Measurements from ENCODE around the gene AQR. TPM values are rescaled to one million over a fixed set of nuclear protein-coding genes. Genes with fewer than 3 reads are reported as not detected.

AQR gene
- 10 to 100 TPM; 14.2 to 25.6 (median 22.3) TPM for polyA plus RNA-seq (ENCODE audit: insufficient read length in 10 of 10)
- long read RNA-seq, donor 1, full-length matches to known transcripts, result 1 of 1 reads
- long read RNA-seq, donor 1, partial matches to known transcripts, result 0 of 1 reads
- long read RNA-seq, donor 1, other reads (novel, unspliced or antisense), result 0 of 1 reads
- long read RNA-seq, donor 2, partial matches to known transcripts, result 0 of 5 reads
- long read RNA-seq, donor 2, other reads (novel, unspliced or antisense), result 0 of 5 reads
- long read RNA-seq, donor 3, result 0 reads
- long read RNA-seq, donor 4, result 0 reads
- long read RNA-seq, donor 5, partial matches to known transcripts, result 0 of 5 reads
- long read RNA-seq, donor 5, other reads (novel, unspliced or antisense), result 0 of 5 reads
- long read RNA-seq, donor 6, partial matches to known transcripts, result 0 of 2 reads
- long read RNA-seq, donor 6, other reads (novel, unspliced or antisense), result 0 of 2 reads
- long read RNA-seq, donor 7, full-length matches to known transcripts, result 1 of 1 reads
- long read RNA-seq, donor 7, partial matches to known transcripts, result 0 of 1 reads
- long read RNA-seq, donor 7, other reads (novel, unspliced or antisense), result 0 of 1 reads
- long read RNA-seq, donor 8, result 0 reads
- long read RNA-seq, donor 9, partial matches to known transcripts, result 0 of 1 reads
- long read RNA-seq, donor 9, other reads (novel, unspliced or antisense), result 0 of 1 reads

- peak; percentile 96 to 98 (median 98) for DNase-seq
Measured at GRCh38 chr15:34969340-34970097, at the start of gene AQR. Gene AQR (minus strand): TSS chr15:34969742. CDS start chr15:34969613, 129 bp downstream.

- no peak for DNase-seq
Measured at GRCh38 chr15:35014241-35014640, 44.7 kb upstream of the AQR start.

- no peak for DNase-seq
Measured at GRCh38 chr15:35013370-35013769, 43.8 kb upstream of the AQR start.

- no peak for DNase-seq
Measured at GRCh38 chr15:35007397-35007796, 37.9 kb upstream of the AQR start.

GRCh38 chr15:35005933-35006332 lies 36.4 kb upstream of the AQR start:
- DNase-seq, result no peak

GRCh38 chr15:35003928-35004327 lies 34.4 kb upstream of the AQR start:
- DNase-seq, result no peak

- peak in 1 of 3 donors; percentile 15 for DNase-seq
Measured at GRCh38 chr15:35000511-35000910, 31.0 kb upstream of the AQR start.

- no peak for DNase-seq
Measured at GRCh38 chr15:34999906-35000305, 30.4 kb upstream of the AQR start.

GRCh38 chr15:34994925-34995324 lies 25.4 kb upstream of the AQR start:
- DNase-seq, result no peak

GRCh38 chr15:34993877-34994276 lies 24.3 kb upstream of the AQR start:
- DNase-seq, result no peak

GRCh38 chr15:34993412-34993811 lies 23.9 kb upstream of the AQR start:
- no peak for DNase-seq

GRCh38 chr15:34988027-34988902 lies 18.7 kb upstream of the AQR start, which contains the start of gene ZNF770:
Gene ZNF770 (minus strand): TSS chr15:34988287. CDS start chr15:34983434, 4,853 bp downstream.
- DNase-seq, result peak; percentile 78 to 95 (median 93)

GRCh38 chr15:34987609-34988026 lies 18.1 kb upstream of the AQR start:
- DNase-seq, result no peak

GRCh38 chr15:34986771-34987480 lies 17.4 kb upstream of the AQR start:
- peak in 1 of 3 donors; percentile 6 for DNase-seq

GRCh38 chr15:34986326-34986725 lies 16.8 kb upstream of the AQR start:
- no peak for DNase-seq

GRCh38 chr15:34984889-34985630 lies 15.5 kb upstream of the AQR start:
- no peak for DNase-seq

- no peak for DNase-seq
Measured at GRCh38 chr15:34976743-34977142, 7.2 kb upstream of the AQR start.

GRCh38 chr15:34976073-34976472 lies 6.5 kb upstream of the AQR start:
- no peak for DNase-seq

- no peak for DNase-seq
Measured at GRCh38 chr15:34973512-34973911, 4.0 kb upstream of the AQR start.
